Peyer's patch (tissue), 4 donors: Measurements from ENCODE around the gene SEM1. TPM values are rescaled to one million over a fixed set of nuclear protein-coding genes. Genes with fewer than 3 reads are reported as not detected.

ENCODE experiments used
- DNase-seq, 3 donors: peaks; one replicate each; pipeline ENCODE4 v3.0.0-alpha.2; 2017 to 2019
- H3K27ac ChIP-seq, 4 donors: fragments of 200-600 bp; sonication (generic); one replicate each; pipeline ENCODE4 v1.5.1; 2016 to 2019
- H3K27me3 ChIP-seq, 2 donors: fragments of 200-600 bp; sonication (generic); one replicate each; pipeline ENCODE4 v1.5.1; 2019
- H3K36me3 ChIP-seq, 3 donors: fragments of 200-600 bp; sonication (generic); one replicate each; pipeline ENCODE4 v1.5.1; 2016 to 2019
- H3K4me1 ChIP-seq, 4 donors: fragments of 200-600 bp; sonication (generic); one replicate each; pipeline ENCODE4 v1.5.1; 2016 to 2019
- H3K4me3 ChIP-seq, 4 donors: fragments of 200-600 bp; sonication (generic); 1 replicate in 3 of 4; 2 replicates in 1 of 4; pipeline ENCODE4 v1.5.1; 2016 to 2019; ENCODE audit warnings: mild to moderate bottlenecking in 1 of 4
- H3K9me3 ChIP-seq, 4 donors: fragments of 200-600 bp; sonication (generic); one replicate each; pipeline ENCODE4 v1.5.1; 2016 to 2019; ENCODE audit warnings: mild to moderate bottlenecking in 1 of 4
- POLR2A ChIP-seq, 2 donors: fragments of 450-650 bp; IDR thresholded peaks; one replicate each; pipeline ENCODE4 v1.5.1; 2017; ENCODE audit warnings: antibody characterized with exemption in 2 of 2, mild to moderate bottlenecking in 2 of 2, moderate library complexity in 2 of 2
- total RNA-seq, 4 donors: library from RNA; depleted of rRNA; stranded (reverse); fragments of >200 nt; gene quantifications; one replicate each; pipeline ENCODE4 v1.1.0, GENCODE V29; 2016
- TF ChIP-seq, protein P1 (sequence below), 6 experiments: fragments of 450-650 bp in 4 of 6; fragments of 200-600 bp in 2 of 6; sonication (generic) in 1 of 6; IDR thresholded peaks; one replicate each; pipeline ENCODE4 v1.5.1; 2017 to 2019; ENCODE audit warnings: antibody characterized with exemption in 6 of 6, mild to moderate bottlenecking in 3 of 6, moderate library complexity in 1 of 6

SEM1 gene
- total RNA-seq, 4 donors from 2014 or later: 9.2 to 20.0 (median 15.3) TPM

GRCh38 chr7:96738705-96739104 is 29.1 kb upstream of the SEM1 start:
- H3K4me3 ChIP-seq: no peak overlapping the region
- no peaks in the 10 kb centered on the region for H3K4me1 ChIP-seq
- no peak overlapping the region for H3K27ac ChIP-seq
- H3K36me3 ChIP-seq: no peaks in the 10 kb centered on the region
- no peak for TF ChIP-seq POLR2A (IDR thresholded peaks at IDR 0.05)
- TF ChIP-seq, protein P1, sequence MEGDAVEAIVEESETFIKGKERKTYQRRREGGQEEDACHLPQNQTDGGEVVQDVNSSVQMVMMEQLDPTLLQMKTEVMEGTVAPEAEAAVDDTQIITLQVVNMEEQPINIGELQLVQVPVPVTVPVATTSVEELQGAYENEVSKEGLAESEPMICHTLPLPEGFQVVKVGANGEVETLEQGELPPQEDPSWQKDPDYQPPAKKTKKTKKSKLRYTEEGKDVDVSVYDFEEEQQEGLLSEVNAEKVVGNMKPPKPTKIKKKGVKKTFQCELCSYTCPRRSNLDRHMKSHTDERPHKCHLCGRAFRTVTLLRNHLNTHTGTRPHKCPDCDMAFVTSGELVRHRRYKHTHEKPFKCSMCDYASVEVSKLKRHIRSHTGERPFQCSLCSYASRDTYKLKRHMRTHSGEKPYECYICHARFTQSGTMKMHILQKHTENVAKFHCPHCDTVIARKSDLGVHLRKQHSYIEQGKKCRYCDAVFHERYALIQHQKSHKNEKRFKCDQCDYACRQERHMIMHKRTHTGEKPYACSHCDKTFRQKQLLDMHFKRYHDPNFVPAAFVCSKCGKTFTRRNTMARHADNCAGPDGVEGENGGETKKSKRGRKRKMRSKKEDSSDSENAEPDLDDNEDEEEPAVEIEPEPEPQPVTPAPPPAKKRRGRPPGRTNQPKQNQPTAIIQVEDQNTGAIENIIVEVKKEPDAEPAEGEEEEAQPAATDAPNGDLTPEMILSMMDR (IDR thresholded peaks at IDR 0.05): no peak
- H3K27me3 ChIP-seq: no peaks in the 10 kb centered on the region
- no peak for DNase-seq
- H3K9me3 ChIP-seq: no peaks in the 10 kb centered on the region

DNA sequence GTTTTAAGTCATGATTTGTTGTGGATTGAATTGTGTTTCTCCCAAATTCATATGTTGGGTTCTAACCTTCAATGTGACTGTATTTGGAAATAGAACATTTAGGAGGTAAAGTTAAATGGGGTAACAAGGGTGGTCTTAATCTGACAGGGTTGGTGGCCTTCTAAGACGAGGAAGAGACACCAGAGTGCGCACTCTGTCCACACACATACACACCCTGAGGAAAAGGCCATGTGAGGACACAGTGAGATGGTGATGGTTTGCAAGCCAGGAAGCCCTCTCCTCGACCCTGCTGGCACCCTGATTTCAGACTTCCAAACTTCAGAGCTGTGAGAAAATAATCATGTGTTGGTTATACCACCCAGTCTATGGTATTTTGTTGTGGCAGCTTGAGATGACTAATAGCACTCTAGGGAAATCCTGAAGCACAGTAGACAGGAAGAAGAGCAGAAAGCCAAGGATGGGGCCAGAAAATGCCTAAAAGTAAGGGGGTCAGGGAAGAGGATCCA is 28.0 kb upstream of the SEM1 start:
- H3K9me3 ChIP-seq: no peaks in the 10 kb centered on the region
- TF ChIP-seq POLR2A (IDR thresholded peaks at IDR 0.05): no peak
- TF ChIP-seq, protein P1 (IDR thresholded peaks at IDR 0.05): no peak
- no peak for DNase-seq
- H3K27me3 ChIP-seq: no peaks in the 10 kb centered on the region
- H3K4me3 ChIP-seq: no peak overlapping the region
- no peaks in the 10 kb centered on the region for H3K36me3 ChIP-seq
- H3K4me1 ChIP-seq: no peaks in the 10 kb centered on the region
- H3K27ac ChIP-seq: no peak overlapping the region

DNA sequence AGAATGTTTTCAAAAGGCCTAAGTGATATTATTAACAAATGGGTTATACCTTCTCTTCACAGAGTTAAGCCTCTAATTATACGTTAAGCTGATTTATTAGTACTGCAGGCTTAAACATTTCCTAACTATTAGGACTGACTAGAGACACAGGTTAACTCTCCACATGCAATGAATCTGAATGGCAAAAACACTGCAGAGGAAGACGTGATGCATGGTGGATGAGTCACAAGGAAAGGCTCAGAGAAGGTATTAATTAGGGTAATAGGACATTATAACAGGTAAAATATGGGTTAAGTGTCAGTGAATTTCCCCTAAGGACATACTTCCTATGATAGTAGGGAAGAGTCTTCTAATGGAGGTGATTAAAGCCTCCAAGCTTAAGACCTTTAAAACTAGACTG is 24.7 kb upstream of the SEM1 start:
- Histone ChIP-seq H3K27ac (no peak overlapping the region), H3K4me1 (no peaks in the 10 kb centered on the region), H3K27me3 (no peaks in the 10 kb centered on the region), H3K36me3 (no peaks in the 10 kb centered on the region), H3K4me3 (no peak overlapping the region), H3K9me3 (no peaks in the 10 kb centered on the region)
- TF ChIP-seq, protein P1 (IDR thresholded peaks at IDR 0.05): no peak
- no peak for TF ChIP-seq POLR2A (IDR thresholded peaks at IDR 0.05)
- DNase-seq: no peak

- no peak for TF ChIP-seq POLR2A (IDR thresholded peaks at IDR 0.05)
- TF ChIP-seq, protein P1 (IDR thresholded peaks at IDR 0.05): no peak
- no peaks in the 10 kb centered on the region for H3K4me1 ChIP-seq
- no peak overlapping the region for H3K4me3 ChIP-seq
- no peak overlapping the region for H3K27ac ChIP-seq
- no peaks in the 10 kb centered on the region for H3K9me3 ChIP-seq
- H3K27me3 ChIP-seq: no peaks in the 10 kb centered on the region
- no peak for DNase-seq
- H3K36me3 ChIP-seq: no peaks in the 10 kb centered on the region
These were observed 20.2 kb upstream of the SEM1 start for GRCh38 chr7:96729820-96730219.

- Histone ChIP-seq H3K4me3 (no peak overlapping the region), H3K9me3 (no peaks in the 10 kb centered on the region), H3K4me1 (no peaks in the 10 kb centered on the region), H3K36me3 (no peaks in the 10 kb centered on the region), H3K27ac (no peak overlapping the region), H3K27me3 (no peaks in the 10 kb centered on the region)
- no peak for DNase-seq
- no peak for TF ChIP-seq POLR2A (IDR thresholded peaks at IDR 0.05)
- TF ChIP-seq, protein P1 (IDR thresholded peaks at IDR 0.05): no peak
These were observed 18.5 kb upstream of the SEM1 start for GRCh38 chr7:96728139-96728538.

DNA sequence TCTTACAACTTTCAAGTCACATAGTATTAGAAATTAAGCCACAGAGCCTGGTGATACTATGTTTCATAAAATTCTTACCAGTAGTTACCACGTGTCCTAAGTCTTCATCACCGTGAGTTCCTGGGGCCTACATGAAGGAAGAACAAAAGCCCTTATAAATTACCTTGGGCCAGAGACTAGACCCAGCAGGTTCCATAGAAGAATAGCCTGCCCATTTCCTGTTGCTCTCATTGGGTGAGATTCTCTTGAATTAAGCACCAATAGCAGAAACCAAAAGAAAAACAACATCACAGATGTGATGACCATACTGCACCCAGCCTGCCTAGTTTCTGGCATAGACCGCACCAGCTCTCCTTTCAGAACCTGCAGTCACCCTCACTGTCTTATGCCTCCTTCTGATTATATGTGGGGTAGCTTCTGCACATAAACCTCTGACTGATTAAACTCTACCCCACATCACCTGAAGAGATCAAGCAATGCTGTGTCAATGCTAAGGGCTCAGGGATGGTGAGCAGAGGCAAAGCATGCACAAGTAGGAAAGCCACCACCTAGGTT is 18.0 kb upstream of the SEM1 start:
- DNase-seq: no peak
- no peak overlapping the region for H3K4me3 ChIP-seq
- H3K4me1 ChIP-seq: no peaks in the 10 kb centered on the region
- H3K27ac ChIP-seq: no peak overlapping the region
- H3K27me3 ChIP-seq: no peaks in the 10 kb centered on the region
- H3K36me3 ChIP-seq: no peaks in the 10 kb centered on the region
- no peaks in the 10 kb centered on the region for H3K9me3 ChIP-seq
- TF ChIP-seq POLR2A (IDR thresholded peaks at IDR 0.05): no peak
- TF ChIP-seq, protein P1 (IDR thresholded peaks at IDR 0.05): no peak
